GM12874 (cell line): ENCODE data around the gene NKX6-2.

Experiments used
- TF ChIP-seq, protein P1 (sequence below): IDR thresholded peaks from 2 replicates; pipeline ENCODE4 v1.5.1; 2011; ENCODE audit warnings: low read depth, mild to moderate bottlenecking, control low read depth, low read length, moderate library complexity; ENCODE audit not compliant: insufficient read depth

NKX6-2 gene

DNA sequence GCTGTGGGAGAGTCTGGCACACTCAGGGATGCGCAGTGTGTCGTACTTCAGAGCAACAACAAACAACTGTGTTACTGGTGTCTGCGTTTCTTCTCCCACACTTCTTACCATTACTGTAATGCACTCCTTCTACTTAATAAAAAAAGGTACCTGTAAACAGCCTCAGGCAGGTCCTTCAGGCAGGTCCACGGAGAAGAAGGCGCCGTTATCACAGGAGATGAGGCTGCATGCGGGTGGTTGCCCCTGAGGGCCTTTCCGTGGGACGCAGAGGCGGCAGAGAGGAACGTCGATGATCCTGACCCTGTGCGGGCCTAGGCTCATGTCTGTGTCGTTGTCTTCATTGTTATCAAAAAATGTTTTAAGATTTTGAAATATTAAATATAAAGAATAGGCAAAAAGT is 29.4 kb downstream of the NKX6-2 start:
- TF ChIP-seq, protein P1, sequence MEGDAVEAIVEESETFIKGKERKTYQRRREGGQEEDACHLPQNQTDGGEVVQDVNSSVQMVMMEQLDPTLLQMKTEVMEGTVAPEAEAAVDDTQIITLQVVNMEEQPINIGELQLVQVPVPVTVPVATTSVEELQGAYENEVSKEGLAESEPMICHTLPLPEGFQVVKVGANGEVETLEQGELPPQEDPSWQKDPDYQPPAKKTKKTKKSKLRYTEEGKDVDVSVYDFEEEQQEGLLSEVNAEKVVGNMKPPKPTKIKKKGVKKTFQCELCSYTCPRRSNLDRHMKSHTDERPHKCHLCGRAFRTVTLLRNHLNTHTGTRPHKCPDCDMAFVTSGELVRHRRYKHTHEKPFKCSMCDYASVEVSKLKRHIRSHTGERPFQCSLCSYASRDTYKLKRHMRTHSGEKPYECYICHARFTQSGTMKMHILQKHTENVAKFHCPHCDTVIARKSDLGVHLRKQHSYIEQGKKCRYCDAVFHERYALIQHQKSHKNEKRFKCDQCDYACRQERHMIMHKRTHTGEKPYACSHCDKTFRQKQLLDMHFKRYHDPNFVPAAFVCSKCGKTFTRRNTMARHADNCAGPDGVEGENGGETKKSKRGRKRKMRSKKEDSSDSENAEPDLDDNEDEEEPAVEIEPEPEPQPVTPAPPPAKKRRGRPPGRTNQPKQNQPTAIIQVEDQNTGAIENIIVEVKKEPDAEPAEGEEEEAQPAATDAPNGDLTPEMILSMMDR, result no peak

DNA sequence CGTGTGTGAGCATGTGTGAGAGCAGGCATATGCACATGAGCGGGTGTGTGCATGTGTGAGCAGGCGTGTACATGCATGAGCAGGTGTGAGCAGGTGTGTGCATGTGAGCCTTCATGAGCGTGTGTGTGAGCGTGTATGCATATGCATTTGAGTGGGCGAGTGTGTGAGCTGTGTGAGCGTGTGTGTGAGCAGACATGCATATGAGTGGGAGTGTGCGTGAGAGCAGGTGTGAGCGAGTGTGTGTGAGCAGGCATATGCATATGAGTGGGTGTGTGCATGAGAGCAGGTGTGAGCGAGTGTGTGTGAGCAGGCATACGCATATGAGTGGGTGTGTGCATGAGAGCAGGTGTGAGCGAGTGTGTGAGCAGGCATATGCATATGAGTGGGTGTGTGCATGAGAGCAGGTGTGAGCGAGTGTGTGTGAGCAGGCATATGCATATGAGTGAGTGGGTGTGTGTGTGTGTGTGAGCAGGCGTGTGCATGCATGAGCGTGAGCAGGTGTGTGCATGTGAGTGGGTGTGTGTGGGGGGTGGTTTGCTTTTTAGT is 30.7 kb downstream of the NKX6-2 start:
- TF ChIP-seq, protein P1, result no peak

DNA sequence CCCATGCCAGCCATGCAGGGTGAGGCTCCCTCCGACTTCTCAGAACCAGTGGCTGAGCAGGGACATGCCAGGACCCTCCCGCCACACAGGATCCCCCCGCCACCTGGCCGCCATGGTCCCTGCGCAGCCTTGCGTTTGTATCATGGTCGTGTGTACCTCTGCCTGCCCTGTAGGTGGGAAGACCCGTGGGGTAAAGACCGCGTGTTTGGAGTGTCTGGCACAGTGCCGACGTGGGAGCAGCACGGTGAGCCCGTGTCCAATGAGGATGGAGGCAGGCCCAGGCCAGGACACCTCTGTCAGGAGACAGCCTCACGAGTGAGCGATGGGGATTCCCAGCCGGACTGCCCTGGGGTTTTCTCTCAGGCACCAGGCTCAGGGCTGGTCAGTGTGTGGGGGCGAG is 31.9 kb downstream of the NKX6-2 start:
- TF ChIP-seq, protein P1, result no peak

DNA sequence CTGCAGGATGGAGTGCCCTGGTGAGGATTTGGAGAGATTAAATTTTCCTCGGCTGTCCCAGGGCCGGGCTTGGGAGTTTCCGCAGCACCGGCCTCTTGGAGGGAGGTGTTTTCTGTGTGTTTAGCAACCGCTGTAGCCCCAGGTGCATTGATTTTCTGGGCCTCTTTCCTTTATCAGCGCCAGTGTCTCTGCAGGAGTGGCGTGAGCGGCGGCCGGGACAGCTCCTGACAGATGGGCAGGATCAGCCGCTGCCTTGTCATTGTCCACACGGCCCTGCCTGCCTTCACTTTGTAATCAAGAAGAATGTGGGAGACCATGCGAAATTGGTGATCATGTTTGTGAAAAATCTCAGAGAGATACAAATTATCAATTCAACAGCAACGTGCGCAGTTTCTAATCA is 32.4 kb downstream of the NKX6-2 start:
- TF ChIP-seq, protein P1, result no peak

DNA sequence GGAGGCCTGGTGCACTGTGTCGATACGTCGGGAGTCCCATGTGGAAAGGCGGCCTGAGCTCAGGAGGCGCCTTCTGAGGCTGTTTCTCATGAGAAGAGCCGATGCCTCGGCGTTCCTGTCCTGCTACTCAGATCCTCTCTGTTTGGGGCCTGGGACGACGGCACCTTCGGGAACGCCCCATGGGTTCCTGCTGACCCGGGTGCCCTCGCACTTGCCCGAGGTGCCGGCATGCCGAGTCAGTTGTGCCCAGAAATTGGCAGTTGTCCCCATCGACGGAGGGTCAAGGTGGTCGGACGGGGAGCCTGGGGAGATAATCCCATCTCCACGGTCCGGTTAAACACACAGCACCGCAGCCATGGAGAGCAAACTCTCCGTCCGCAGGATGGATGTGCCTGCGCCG is 33.0 kb downstream of the NKX6-2 start:
- TF ChIP-seq, protein P1, result no peak

DNA sequence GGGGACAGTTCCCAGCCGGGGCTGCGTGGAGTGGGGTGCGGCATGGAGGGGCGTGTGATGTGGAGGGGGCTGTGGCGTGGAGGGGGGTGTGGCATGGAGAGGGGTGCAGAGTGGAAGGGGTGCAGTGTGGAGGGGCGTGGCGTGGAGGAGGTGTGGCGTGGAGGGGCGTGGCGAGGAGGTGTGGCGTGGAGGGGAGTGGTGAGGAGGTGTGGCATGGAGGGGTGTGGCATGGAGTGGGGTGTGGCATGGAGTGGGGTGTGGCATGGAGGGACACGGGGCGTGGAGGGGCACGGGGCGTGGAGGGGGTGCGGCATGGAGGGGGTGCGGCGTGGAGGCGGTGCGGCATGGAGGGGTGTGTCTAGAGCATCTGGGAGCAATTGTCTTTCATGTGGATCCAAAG is 33.6 kb downstream of the NKX6-2 start:
- TF ChIP-seq, protein P1, result no peak

DNA sequence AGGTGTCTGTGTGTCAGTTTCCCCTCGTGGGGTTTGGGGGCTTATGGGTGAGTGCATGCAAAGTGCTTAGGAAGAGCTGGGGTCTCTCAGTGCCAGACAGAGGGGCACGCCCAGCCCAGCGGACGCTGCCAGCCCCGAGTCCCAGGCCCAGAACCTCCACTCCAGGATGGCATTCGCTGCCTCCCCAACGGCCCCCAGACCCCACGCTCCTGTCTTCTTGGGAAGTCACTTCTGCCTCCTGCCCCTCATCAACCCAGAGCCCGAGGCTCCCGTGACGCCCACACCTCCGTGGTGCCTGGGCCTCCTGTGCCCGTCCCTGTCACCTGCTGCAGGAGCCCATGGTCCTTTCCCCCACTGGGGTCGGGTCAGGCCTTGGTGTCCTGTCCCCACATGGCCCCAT is 35.0 kb downstream of the NKX6-2 start:
- TF ChIP-seq, protein P1, result no peak
